Erythroblast (primary cell): Measurements from ENCODE around the gene KIRREL3.

Experiments used
- GATA1 ChIP-seq: IDR thresholded peaks from 2 replicates; pipeline ENCODE4 v1.6.1; 2011; ENCODE audit warnings: low read depth, mild to moderate bottlenecking, control low read depth, low read length, moderate library complexity
- POLR2A ChIP-seq: IDR thresholded peaks from 2 replicates; pipeline ENCODE4 v1.6.1; 2011; ENCODE audit warnings: mild to moderate bottlenecking, low read length

DNA sequence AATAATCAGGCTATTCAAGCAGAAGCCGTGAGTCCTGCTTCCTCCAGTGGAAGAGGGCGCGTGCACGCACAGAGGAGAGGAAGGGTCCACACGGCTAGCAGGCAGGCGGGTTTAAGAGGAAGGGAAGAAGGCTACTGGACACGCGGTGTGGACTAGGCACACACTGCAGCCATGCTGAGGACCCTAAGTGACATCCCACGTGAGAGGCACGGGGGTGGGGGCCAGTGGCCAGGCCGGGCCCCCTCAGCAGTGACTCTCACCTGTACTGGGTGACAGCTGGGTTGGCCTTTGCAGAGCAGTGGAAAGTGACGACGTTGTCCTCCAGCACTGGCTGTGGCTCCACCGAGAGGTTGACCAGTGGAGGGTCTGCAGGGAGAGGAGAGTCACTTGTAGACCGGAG lies 544.5 kb downstream of the KIRREL3 start:
- TF ChIP-seq POLR2A = no peak
- TF ChIP-seq GATA1 = no peak
